ENCODE measurements around the gene MRPL37.

DNA sequence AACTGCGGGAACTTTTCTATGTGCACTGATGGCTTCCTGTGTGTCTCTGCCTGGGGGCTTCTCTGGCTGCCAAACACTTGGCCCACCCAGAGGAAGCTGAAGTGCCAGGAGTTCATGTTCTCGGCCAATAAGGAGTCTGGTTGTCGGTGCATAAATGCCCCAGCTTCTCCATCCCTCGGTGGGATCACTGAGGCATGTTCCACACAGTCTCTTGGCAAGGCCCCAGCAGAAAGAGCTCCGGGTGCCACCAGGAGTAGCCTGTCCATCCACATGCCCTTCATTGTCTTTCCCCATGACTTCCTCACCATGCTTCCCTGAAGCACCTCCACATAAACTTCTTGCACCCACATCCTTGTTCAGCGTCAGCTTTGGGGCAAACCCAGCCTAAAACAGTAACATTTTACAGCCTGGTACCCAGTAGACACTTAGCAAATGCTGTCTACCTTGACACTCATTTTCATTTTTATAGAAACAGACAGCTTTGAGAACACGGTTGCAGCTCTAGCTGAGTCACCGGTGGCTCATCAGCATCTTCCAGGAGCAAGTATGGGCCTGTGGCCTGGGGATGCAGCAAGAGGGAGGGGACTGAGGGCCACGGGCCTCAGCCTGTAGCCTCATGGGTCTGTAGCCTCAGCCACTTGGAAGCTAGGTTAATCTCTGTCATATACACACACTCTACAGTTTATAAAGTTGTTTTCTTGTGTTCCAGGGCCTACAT, 32.4 kb upstream of the MRPL37 start:
- TF ChIP-seq, protein P1, sequence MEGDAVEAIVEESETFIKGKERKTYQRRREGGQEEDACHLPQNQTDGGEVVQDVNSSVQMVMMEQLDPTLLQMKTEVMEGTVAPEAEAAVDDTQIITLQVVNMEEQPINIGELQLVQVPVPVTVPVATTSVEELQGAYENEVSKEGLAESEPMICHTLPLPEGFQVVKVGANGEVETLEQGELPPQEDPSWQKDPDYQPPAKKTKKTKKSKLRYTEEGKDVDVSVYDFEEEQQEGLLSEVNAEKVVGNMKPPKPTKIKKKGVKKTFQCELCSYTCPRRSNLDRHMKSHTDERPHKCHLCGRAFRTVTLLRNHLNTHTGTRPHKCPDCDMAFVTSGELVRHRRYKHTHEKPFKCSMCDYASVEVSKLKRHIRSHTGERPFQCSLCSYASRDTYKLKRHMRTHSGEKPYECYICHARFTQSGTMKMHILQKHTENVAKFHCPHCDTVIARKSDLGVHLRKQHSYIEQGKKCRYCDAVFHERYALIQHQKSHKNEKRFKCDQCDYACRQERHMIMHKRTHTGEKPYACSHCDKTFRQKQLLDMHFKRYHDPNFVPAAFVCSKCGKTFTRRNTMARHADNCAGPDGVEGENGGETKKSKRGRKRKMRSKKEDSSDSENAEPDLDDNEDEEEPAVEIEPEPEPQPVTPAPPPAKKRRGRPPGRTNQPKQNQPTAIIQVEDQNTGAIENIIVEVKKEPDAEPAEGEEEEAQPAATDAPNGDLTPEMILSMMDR (IDR thresholded peaks at IDR 0.05; ENCODE audit: extremely low read depth in 1 of 2, insufficient read depth in 1 of 2, low read depth in 1 of 2, low read length in 2 of 2) = no peak
- TF ChIP-seq POLR2AphosphoS5 (IDR thresholded peaks at IDR 0.05; ENCODE audit: insufficient read depth, low read depth, low read length) = no peak
- TF ChIP-seq POLR2A (IDR thresholded peaks at IDR 0.05; ENCODE audit: low read depth, low read length) = no peak
- TF ChIP-seq, protein P2, sequence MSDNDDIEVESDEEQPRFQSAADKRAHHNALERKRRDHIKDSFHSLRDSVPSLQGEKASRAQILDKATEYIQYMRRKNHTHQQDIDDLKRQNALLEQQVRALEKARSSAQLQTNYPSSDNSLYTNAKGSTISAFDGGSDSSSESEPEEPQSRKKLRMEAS (IDR thresholded peaks at IDR 0.05; ENCODE audit: insufficient read depth, insufficient read length) = no peak
- TF ChIP-seq EZH2 (IDR thresholded peaks at IDR 0.05; ENCODE audit: borderline replicate concordance, low read depth, low read length, severe bottlenecking) = no peak
- no peak for TF ChIP-seq JUN (IDR thresholded peaks at IDR 0.05; ENCODE audit: borderline replicate concordance, insufficient read depth, insufficient read length, low read depth)
- TF ChIP-seq FOS (IDR thresholded peaks at IDR 0.05; ENCODE audit: borderline replicate concordance, insufficient read depth, low read length) = no peak
- TF ChIP-seq GATA2 (IDR thresholded peaks at IDR 0.05; ENCODE audit: insufficient read depth, insufficient read length, low read depth, low read length) = no peak
- no peak for TF ChIP-seq MYC (IDR thresholded peaks at IDR 0.05; ENCODE audit: low read depth, low read length)

Data from endothelial cell of umbilical vein (primary cell).